Activated CD4-positive, alpha-beta T cell treated with anti-CD3 and anti-CD28 coated beads for 1 hour (primary cell): ENCODE measurements around the gene DIAPH2.

Source experiments
- DNase-seq: peaks from one replicate; pipeline ENCODE4 v3.0.0-alpha.2; 2020

The DIAPH2 gene

DNA sequence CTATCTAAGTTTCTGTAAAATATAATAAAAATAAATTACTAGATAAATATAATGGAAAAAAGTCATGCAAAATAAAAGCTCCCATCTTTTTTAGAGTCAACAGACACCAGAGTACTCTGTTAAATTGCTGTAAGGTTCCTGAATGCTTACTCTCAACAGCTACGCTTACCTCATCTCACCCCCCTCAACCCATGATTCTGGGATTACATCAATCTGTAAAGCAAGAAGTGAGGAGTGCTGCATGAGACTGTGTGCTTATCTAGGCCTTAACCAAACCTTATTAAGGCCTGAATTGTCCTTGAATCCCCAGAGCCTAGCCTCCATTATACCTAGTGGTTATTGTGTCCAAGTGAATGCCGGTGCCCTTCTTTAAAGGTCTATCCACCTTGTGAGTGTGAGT is 934.9 kb downstream of the DIAPH2 start:
- DNase-seq, result no peak

DNA sequence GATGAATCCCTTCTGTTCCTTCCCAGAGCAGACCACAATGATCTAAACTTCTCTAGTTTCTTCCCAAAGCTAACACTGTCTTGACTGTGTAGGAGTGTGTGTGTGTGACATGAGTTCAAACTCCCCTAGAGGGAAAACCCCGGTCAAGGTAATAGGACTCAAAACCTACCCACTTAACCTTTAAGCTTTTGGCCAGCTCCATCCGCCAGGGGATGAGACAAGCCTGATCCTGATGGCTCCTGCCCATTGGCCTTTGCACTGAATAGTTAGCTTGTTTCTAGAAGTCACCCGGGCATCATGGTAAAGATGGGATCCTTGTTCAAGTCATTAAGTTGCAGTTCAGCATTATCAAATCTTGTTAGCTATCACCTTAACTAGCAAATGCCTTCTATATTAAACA is 937.5 kb downstream of the DIAPH2 start:
- DNase-seq, result no peak

DNA sequence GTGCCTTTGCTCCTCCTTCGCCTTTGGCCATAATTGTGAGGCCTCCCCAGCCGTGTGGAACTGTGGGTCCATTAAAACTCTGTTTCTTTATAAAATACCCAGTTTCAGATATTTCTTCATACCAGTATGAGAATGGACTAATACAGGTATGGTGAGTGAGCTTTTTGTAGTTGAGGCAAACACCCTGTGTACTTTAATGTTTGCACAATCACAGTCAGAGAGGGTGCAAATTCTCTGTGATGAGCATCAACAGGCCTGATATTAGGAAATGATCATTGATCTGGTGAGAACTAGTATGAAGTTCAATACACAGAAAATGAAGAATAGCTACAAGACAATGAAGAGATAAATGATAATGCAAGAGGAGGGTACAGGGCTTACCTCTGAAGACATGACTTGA is 943.7 kb downstream of the DIAPH2 start:
- no peak for DNase-seq

DNA sequence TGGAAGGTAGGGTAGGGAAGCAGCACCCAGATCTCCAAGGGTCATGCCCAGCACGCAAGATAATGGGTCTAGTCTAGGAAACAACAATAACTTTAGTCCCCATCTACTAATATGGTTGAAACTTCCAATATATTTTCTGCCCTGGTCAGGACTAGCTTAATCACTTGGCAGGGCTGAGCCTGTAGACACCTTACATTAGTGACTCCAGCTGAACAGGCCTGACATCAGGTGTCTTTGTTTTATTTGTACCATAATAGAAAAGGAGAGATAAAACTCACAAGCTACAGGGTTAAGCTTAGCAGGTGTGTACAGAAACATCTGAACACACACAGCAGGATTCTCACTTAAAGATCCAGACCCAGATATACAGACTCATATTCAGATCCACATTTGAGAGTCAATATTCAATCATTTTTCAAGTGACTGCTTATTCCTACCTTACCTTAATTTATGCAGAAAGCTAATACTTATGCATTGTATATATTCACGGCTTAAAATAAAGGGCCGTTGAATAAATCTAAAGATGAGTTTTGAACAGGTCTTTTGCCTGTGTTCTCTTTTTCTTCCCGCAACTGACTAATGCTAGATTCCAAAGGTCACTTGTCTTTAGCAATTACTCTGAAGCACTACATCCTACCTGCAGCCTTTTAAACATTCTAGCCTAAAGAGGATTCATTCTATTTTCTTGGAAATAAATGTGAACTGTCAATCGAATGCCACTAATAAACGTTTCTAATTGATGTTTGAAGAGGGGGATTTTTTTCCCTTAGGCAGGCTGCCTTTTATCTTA is 944.4 kb downstream of the DIAPH2 start:
- DNase-seq, result no peak

DNA sequence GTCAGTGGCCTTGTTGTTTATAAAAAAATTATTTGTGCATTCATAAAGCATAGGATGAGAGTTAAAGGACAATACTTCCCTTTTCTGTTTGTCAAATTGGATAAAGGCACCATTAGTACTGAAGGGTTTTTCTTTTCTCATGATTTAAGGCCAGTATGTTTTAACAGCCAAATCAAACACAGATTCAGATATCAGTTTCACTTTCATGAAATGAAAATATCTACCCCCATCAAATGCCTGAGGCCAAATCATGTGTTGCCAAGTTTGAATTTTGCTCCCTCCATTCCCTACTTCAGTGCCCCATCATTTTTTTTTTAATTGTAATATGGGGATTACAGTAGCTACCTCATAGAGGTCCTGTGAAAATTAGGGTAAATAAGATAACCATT is 944.9 kb downstream of the DIAPH2 start:
- no peak for DNase-seq

DNA sequence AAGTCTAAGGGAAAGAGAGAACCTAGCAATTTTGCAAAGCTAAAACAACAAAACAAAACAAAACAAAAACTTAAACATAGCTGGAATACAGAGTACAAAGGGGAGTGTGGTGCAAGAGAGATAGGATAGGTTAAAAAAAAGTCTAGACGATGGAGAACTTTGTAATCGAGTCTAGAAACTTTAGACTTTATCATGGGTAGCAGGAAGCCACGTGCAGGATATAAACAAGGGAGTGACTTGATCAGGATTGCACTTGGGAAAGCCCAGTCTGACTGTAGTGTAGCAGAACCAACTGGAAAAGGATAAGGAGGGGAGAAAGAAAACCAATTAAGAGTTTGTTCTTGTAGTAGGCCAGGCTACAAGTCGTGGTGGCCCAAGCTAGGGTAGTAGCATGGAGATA is 949.2 kb downstream of the DIAPH2 start:
- no peak for DNase-seq

DNA sequence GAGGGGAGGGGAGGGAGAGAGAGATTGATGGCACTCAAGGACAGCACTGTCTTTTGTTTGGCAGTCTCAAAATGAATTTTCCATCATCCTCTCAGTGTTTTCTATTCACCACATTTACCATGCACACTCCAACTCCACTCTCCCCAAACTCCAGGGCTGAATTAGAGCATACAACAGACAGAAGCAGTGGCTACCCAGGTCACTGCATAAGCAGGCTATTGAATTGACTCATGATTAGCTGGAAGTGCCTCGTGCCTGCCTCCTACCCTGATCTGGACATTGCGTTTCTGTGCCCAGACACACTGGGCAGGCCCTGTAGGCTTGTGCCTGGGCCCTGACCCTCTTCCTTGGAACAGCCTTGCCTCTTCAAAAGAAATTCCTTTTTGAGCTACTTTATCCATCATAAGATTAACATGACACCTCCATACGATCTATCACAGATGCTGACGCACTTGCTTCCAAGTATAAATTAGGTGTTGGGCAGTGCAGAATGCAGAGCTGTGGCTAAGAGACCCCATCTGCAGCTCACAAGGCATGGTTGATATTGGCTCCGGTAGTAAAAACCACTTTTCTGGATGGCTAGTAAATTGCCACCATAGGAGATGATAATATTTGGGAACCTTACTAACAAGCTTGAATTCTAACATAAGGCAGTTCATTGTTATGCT is 952.0 kb downstream of the DIAPH2 start:
- no peak for DNase-seq

DNA sequence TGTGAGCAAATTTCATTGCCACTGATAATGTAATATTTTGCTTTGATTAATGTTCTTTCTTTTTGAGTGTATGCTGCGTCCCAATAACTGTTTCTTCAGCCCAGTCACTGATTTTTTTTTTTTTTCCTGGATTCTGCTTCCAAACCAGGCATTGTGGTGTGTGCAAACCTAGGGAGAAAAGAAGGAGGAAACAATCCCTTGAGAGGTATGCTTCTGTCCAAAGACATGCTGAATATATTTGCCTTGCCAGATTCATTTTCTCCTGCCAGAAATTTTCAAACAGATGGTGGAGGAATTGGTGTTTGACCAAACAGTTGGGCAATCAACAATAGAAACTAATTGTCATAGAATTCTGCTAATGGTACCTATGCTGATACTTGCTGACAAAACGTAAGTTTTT is 952.6 kb downstream of the DIAPH2 start:
- no peak for DNase-seq

DNA sequence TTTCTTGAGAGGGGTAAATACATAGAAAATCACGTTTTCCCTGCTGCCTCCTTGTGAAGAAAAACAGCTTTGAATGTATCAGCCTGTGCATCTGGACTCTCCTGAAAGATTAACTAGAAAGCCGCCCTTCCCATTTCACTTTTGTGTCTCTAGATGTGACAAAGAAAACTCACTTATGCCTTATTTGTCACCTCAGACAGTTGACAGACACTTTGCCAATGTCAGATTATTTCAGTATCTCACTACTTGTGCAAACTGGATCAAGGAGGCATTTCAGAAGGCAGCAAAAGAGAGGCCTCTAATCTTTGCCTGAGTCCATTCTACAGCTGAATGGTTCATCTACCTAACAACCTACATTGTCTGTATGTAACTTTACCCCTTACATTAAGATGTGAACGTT is 954.0 kb downstream of the DIAPH2 start:
- DNase-seq, result no peak

DNA sequence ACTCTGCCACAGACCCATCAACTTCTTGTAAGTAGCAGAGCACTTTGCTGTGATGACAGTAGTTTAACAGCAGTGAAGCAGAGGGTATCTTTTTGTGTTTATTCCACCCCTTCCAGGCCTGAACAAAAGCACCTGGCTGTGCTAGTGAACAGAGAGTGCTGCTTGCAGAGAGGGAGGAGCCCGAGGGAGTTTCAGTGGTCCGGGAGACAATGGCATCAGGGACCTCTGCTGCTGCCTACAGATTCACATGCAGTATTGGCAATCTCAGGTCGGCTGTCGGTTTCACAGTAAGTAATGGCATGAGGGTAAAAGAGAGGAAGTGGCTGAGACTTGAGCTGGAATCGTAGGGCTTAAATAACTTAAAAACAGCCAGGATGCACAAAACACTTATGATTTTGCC is 954.9 kb downstream of the DIAPH2 start:
- no peak for DNase-seq
